NCI-H146 treated with DMSO at 0.1 percent for 48 hours (cell line): ENCODE measurements around the gene ITPA.
A peak's percentile ranks its signal among the peaks of the same experiment; 100 is the strongest.

Source experiments
- DNase-seq: peaks from one replicate; lab custom pipeline; 2025; ENCODE audit not compliant: unreplicated experiment; lab: John Stamatoyannopoulos, UW

The ITPA gene

GRCh38 chr20:3209257-3209945, at the start of gene ITPA:
Gene ITPA, plus strand, starts transcription at chr20:3209498. Its CDS starts 54 bp downstream, at chr20:3209552.
- DNase-seq: peak; percentile 45

- no peak for DNase-seq
These were observed 48.9 kb upstream of the ITPA start for GRCh38 chr20:3160418-3160817.

GRCh38 chr20:3161316-3162079, 47.8 kb upstream of the ITPA start:
- no peak for DNase-seq

- no peak for DNase-seq
These were observed 47.2 kb upstream of the ITPA start for GRCh38 chr20:3162080-3162611.

- DNase-seq: no peak
These were observed 45.9 kb upstream of the ITPA start for GRCh38 chr20:3163099-3164042.

GRCh38 chr20:3164043-3164762, 45.1 kb upstream of the ITPA start:
- DNase-seq: no peak

- no peak for DNase-seq
These were observed 44.4 kb upstream of the ITPA start for GRCh38 chr20:3164763-3165410.

GRCh38 chr20:3165473-3166337, 43.6 kb upstream of the ITPA start:
- DNase-seq: no peak

- DNase-seq: no peak
These were observed 42.9 kb upstream of the ITPA start for GRCh38 chr20:3166338-3166912.

- DNase-seq: no peak
These were observed 42.4 kb upstream of the ITPA start for GRCh38 chr20:3166913-3167342.

GRCh38 chr20:3167738-3168078, 41.6 kb upstream of the ITPA start:
- DNase-seq: no peak

GRCh38 chr20:3168079-3168828, 41.0 kb upstream of the ITPA start:
- DNase-seq: peak; percentile 57

GRCh38 chr20:3168829-3169590, 40.3 kb upstream of the ITPA start:
- no peak for DNase-seq

- DNase-seq: no peak
These were observed 37.7 kb upstream of the ITPA start for GRCh38 chr20:3171391-3172125.

- no peak for DNase-seq
These were observed 37.0 kb upstream of the ITPA start for GRCh38 chr20:3172126-3172932.
